HepG2 (cell line): ENCODE measurements around the gene RNU6-8. TPM values are rescaled to one million over a fixed set of nuclear protein-coding genes. Genes with fewer than 3 reads are reported as not detected.
A peak's percentile ranks its signal among the peaks of the same experiment; 100 is the strongest.

Experiments
- AGO1 ChIP-seq: fragments of 200-400 bp; formaldehyde crosslinking; IDR thresholded peaks from 2 replicates; pipeline ENCODE4 v1.6.1; 2017; ENCODE audit warnings: mild to moderate bottlenecking, low read depth, low read length, moderate library complexity; ENCODE audit not compliant: poor library complexity, severe bottlenecking
- ATF7-NPFF ChIP-seq: sonication (generic); formaldehyde crosslinking; IDR thresholded peaks from 2 replicates; pipeline ENCODE4 v1.8.1; 2023; ENCODE audit warnings: mild to moderate bottlenecking, low read depth, missing genetic modification reagents, moderate library complexity
- EEA1 ChIP-seq: sonication (generic); formaldehyde crosslinking; IDR thresholded peaks from 2 replicates; pipeline ENCODE4 v1.5.1; 2020; ENCODE audit warnings: mild to moderate bottlenecking, missing genetic modification reagents, borderline replicate concordance
- ELF3 ChIP-seq: IDR thresholded peaks from 2 replicates; pipeline ENCODE4 v1.6.1; 2016; ENCODE audit warnings: missing genetic modification reagents, missing compliant biosample characterization
- GATAD1 ChIP-seq: IDR thresholded peaks from 2 replicates; pipeline ENCODE4 v1.6.1; 2016; ENCODE audit warnings: missing genetic modification reagents, missing compliant biosample characterization
- HIVEP1 ChIP-seq: sonication (generic); formaldehyde crosslinking; IDR thresholded peaks from 2 replicates; pipeline ENCODE4 v1.4.0; 2020; ENCODE audit warnings: mild to moderate bottlenecking, missing genetic modification reagents
- HNRNPL ChIP-seq: fragments of 200-400 bp; formaldehyde crosslinking; IDR thresholded peaks from 2 replicates; pipeline ENCODE4 v1.6.1; 2017; ENCODE audit warnings: mild to moderate bottlenecking, low read depth, low read length
- IRF2 ChIP-seq: IDR thresholded peaks from 2 replicates; pipeline ENCODE4 v1.6.1; 2018; ENCODE audit warnings: missing genetic modification reagents, missing compliant biosample characterization
- KAT8 ChIP-seq: IDR thresholded peaks from 2 replicates; pipeline ENCODE4 v1.6.1; 2016; ENCODE audit warnings: missing genetic modification reagents, missing compliant biosample characterization
- RBFOX2 ChIP-seq: fragments of 200-400 bp; formaldehyde crosslinking; IDR thresholded peaks from 2 replicates; pipeline ENCODE4 v1.6.1; 2017; ENCODE audit warnings: low read depth, mild to moderate bottlenecking, low read length
- RFXANK ChIP-seq: IDR thresholded peaks from 2 replicates; pipeline ENCODE4 v1.6.1; 2016
- RFXAP ChIP-seq: sonication (generic); formaldehyde crosslinking; IDR thresholded peaks from 2 replicates; pipeline ENCODE4 v1.4.0; 2020; ENCODE audit warnings: missing genetic modification reagents, borderline replicate concordance
- RNF2 ChIP-seq: fragments of 450-650 bp; conservative IDR thresholded peaks from 2 replicates; pipeline ENCODE4 v1.6.1; 2016; ENCODE audit warnings: low read depth
- SMC3 ChIP-seq: IDR thresholded peaks from 2 replicates; pipeline ENCODE4 v1.6.1; 2011; ENCODE audit warnings: low read length, improper control_type of control experiment
- SRSF1 ChIP-seq: fragments of 200-400 bp; formaldehyde crosslinking; optimal IDR thresholded peaks from 2 replicates; pipeline ENCODE3; 2017; ENCODE audit warnings: mild to moderate bottlenecking, low read depth, low read length, moderate library complexity
- XRCC5 ChIP-seq: fragments of 200-400 bp; formaldehyde crosslinking; optimal IDR thresholded peaks from 2 replicates; pipeline ENCODE3; 2017; ENCODE audit warnings: mild to moderate bottlenecking, low read length
- ZFY ChIP-seq: sonication (generic); formaldehyde crosslinking; IDR thresholded peaks from 2 replicates; pipeline ENCODE4 v1.4.0; 2020; ENCODE audit warnings: missing genetic modification reagents
- ZNF205 ChIP-seq: IDR thresholded peaks from 2 replicates; pipeline ENCODE4 v1.6.1; 2018; ENCODE audit warnings: missing biosample characterization, missing genetic modification reagents
- ZNF24 ChIP-seq: fragments of 450-650 bp; IDR thresholded peaks from 2 replicates; pipeline ENCODE4 v1.6.1; 2017; ENCODE audit warnings: antibody characterized with exemption, mild to moderate bottlenecking
- ZNF260 ChIP-seq: sonication (generic); formaldehyde crosslinking; IDR thresholded peaks from 2 replicates; pipeline ENCODE4 v1.4.0; 2020; ENCODE audit warnings: missing genetic modification reagents, low read depth, mild to moderate bottlenecking, borderline replicate concordance
- ZNF34 ChIP-seq: sonication (generic); formaldehyde crosslinking; IDR thresholded peaks from 2 replicates; pipeline ENCODE4 v1.4.0; 2020; ENCODE audit warnings: mild to moderate bottlenecking, missing genetic modification reagents, borderline replicate concordance
- ZNF451 ChIP-seq: sonication (generic); formaldehyde crosslinking; IDR thresholded peaks from 2 replicates; pipeline ENCODE4 v1.5.0; 2020; ENCODE audit warnings: mild to moderate bottlenecking, missing genetic modification reagents
- polyA plus RNA-seq, 8 experiments: library from polyadenylated mRNA; depleted of rRNA in 3 of 8; stranded (reverse) in 7 of 8; unstranded in 1 of 8; fragments of >200 nt; fragmentation: Illumina TruSeq in 4 of 8; extraction: Trizol in 4 of 8; gene quantifications; 2 replicates each; pipeline versions ENCODE4 v1.2.1 to v1.2.3, GENCODE V29; 2011 to 2016; ENCODE audit warnings: low read depth in 4 of 8, missing spikeins in 1 of 8, mixed read lengths in 1 of 8; ENCODE audit not compliant: insufficient read depth in 1 of 8
- total RNA-seq, 5 experiments: library from RNA; depleted of rRNA; stranded (reverse); fragments of >200 nt; fragmentation: Illumina TruSeq; extraction: Trizol; gene quantifications; 2 replicates each; pipeline ENCODE4 v1.2.3, GENCODE V29; 2016; ENCODE audit warnings: low read depth in 1 of 5
- TF ChIP-seq, protein P1 (sequence below): IDR thresholded peaks from 2 replicates; pipeline ENCODE4 v1.6.1; 2012; ENCODE audit warnings: low read depth, low read length, improper control_type of control experiment
- TF ChIP-seq, protein P2 (sequence below): sonication (generic); formaldehyde crosslinking; IDR thresholded peaks from 2 replicates; pipeline ENCODE4 v1.5.0; 2020; ENCODE audit warnings: mild to moderate bottlenecking, missing genetic modification reagents, borderline replicate concordance
- TF ChIP-seq, protein P3 (sequence below): sonication (generic); formaldehyde crosslinking; IDR thresholded peaks from 2 replicates; pipeline ENCODE4 v1.5.1; 2020; ENCODE audit warnings: mild to moderate bottlenecking, moderate library complexity, missing genetic modification reagents

Gene RNU6-8
- total and polyA plus RNA-seq, 2 of the 13 experiments (the other 11 are each of a cell fraction or from before 2014, with no cell fraction given), result under 0.01 TPM; not detected in 1

- TF ChIP-seq RFXAP (no peak), ZNF260 (CRISPR knock-in tag) (no peak), SMC3 (peak; percentile 99), XRCC5 (peak; percentile 93), ELF3 (CRISPR knock-in tag) (peak; percentile 94), GATAD1 (CRISPR knock-in tag) (peak; percentile 78), EEA1 (CRISPR knock-in tag) (no peak), ZNF34 (CRISPR knock-in tag) (no peak), ATF7-NPFF (CRISPR knock-in tag) (no peak), HIVEP1 (CRISPR knock-in tag) (no peak), ZFY (CRISPR knock-in tag) (0 out of 2 replicates have a peak, but pooled peaks have one; percentile 6), RNF2 (no peak), ZNF451 (no peak), IRF2 (peak; percentile 86), KAT8 (peak; percentile 89), AGO1 (no peak), SRSF1 (no peak), ZNF205 (CRISPR knock-in tag) (peak; percentile 85), HNRNPL (no peak), ZNF24 (0 out of 2 replicates have a peak, but pooled peaks have one; percentile 28), RBFOX2 (no peak), RFXANK (0 out of 2 replicates have a peak, but pooled peaks have one; percentile 47)
- TF ChIP-seq, protein P1, sequence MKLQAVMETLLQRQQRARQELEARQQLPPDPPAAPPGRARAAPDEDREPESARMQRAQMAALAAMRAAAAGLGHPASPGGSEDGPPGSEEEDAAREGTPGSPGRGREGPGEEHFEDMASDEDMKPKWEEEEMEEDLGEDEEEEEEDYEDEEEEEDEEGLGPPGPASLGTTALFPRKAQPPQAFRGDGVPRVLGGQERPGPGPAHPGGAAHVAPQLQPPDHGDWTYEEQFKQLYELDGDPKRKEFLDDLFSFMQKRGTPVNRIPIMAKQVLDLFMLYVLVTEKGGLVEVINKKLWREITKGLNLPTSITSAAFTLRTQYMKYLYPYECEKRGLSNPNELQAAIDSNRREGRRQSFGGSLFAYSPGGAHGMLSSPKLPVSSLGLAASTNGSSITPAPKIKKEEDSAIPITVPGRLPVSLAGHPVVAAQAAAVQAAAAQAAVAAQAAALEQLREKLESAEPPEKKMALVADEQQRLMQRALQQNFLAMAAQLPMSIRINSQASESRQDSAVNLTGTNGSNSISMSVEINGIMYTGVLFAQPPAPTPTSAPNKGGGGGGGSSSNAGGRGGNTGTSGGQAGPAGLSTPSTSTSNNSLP, result peak; percentile 87
- TF ChIP-seq, protein P2, sequence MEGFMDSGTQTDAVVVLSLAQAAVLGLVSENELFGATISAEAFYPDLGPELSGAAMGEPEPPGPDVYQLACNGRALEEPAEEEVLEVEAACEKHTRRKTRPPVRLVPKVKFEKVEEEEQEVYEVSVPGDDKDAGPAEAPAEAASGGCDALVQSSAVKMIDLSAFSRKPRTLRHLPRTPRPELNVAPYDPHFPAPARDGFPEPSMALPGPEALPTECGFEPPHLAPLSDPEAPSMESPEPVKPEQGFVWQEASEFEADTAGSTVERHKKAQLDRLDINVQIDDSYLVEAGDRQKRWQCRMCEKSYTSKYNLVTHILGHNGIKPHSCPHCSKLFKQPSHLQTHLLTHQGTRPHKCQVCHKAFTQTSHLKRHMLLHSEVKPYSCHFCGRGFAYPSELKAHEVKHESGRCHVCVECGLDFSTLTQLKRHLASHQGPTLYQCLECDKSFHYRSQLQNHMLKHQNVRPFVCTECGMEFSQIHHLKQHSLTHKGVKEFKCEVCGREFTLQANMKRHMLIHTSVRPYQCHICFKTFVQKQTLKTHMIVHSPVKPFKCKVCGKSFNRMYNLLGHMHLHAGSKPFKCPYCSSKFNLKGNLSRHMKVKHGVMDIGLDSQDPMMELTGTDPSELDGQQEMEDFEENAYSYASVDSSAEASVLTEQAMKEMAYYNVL (CRISPR knock-in tag), result 0 out of 2 replicates have a peak, but pooled peaks have one; percentile 38
- TF ChIP-seq, protein P3, sequence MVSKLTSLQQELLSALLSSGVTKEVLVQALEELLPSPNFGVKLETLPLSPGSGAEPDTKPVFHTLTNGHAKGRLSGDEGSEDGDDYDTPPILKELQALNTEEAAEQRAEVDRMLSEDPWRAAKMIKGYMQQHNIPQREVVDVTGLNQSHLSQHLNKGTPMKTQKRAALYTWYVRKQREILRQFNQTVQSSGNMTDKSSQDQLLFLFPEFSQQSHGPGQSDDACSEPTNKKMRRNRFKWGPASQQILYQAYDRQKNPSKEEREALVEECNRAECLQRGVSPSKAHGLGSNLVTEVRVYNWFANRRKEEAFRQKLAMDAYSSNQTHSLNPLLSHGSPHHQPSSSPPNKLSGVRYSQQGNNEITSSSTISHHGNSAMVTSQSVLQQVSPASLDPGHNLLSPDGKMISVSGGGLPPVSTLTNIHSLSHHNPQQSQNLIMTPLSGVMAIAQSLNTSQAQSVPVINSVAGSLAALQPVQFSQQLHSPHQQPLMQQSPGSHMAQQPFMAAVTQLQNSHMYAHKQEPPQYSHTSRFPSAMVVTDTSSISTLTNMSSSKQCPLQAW (CRISPR knock-in tag), result peak; percentile 66; the same call in 1 of the 2 replicates
These were observed 49.1 kb upstream of the RNU6-8 start (continued) for GRCh38 chr14:32252030-32252670.
